Type B pancreatic cell (in vitro differentiated cells): Measurements from ENCODE around the gene C11orf91. TPM values are rescaled to one million over a fixed set of nuclear protein-coding genes. Genes with fewer than 3 reads are reported as not detected.

Source experiments
- DNase-seq: peaks from one replicate; pipeline ENCODE4 v3.0.0; 2021; ENCODE audit warnings: mixed read lengths; ENCODE audit not compliant: unreplicated experiment; ENCODE audit errors: extremely low spot score
- H3K27ac Mint-ChIP-seq: 2 replicates; pipeline ENCODE4 v1.8.0; 2021; ENCODE audit warnings: mild to moderate bottlenecking, mixed read lengths
- H3K27me3 Mint-ChIP-seq: 2 replicates; pipeline ENCODE4 v1.8.0; 2021; ENCODE audit warnings: mixed read lengths
- H3K36me3 Mint-ChIP-seq: 2 replicates; pipeline ENCODE4 v1.8.0; 2021; ENCODE audit warnings: mixed read lengths
- H3K4me1 Mint-ChIP-seq: one replicate; pipeline ENCODE4 v1.8.0; 2021; ENCODE audit warnings: mixed read lengths; ENCODE audit not compliant: unreplicated experiment
- H3K4me3 Mint-ChIP-seq: 2 replicates; pipeline ENCODE4 v1.8.0; 2021; ENCODE audit warnings: mild to moderate bottlenecking, mixed read lengths
- H3K9me3 Mint-ChIP-seq: 2 replicates; pipeline ENCODE4 v1.8.0; 2021; ENCODE audit warnings: mixed read lengths
- total RNA-seq: library from RNA; stranded (reverse); gene quantifications from 2 replicates; pipeline ENCODE4 v1.2.1, GENCODE V29; 2021; ENCODE audit warnings: low replicate concordance
- TF ChIP-seq, protein P1 (sequence below): fragments of 200-600 bp; sonication (generic); conservative IDR thresholded peaks from 2 replicates; pipeline ENCODE4 v1.5.0; 2021; ENCODE audit warnings: antibody characterized with exemption, mild to moderate bottlenecking

Gene C11orf91
- total RNA-seq, 1 donor from 2014 or later: not detected

GRCh38 chr11:33652930-33653329 is 47.7 kb downstream of the C11orf91 start:
- no peaks in the 10 kb centered on the region for H3K9me3 Mint-ChIP-seq
- no peak for DNase-seq
- H3K4me1 Mint-ChIP-seq: peaks cover 7% of the 10 kb centered on the region
- TF ChIP-seq, protein P1, sequence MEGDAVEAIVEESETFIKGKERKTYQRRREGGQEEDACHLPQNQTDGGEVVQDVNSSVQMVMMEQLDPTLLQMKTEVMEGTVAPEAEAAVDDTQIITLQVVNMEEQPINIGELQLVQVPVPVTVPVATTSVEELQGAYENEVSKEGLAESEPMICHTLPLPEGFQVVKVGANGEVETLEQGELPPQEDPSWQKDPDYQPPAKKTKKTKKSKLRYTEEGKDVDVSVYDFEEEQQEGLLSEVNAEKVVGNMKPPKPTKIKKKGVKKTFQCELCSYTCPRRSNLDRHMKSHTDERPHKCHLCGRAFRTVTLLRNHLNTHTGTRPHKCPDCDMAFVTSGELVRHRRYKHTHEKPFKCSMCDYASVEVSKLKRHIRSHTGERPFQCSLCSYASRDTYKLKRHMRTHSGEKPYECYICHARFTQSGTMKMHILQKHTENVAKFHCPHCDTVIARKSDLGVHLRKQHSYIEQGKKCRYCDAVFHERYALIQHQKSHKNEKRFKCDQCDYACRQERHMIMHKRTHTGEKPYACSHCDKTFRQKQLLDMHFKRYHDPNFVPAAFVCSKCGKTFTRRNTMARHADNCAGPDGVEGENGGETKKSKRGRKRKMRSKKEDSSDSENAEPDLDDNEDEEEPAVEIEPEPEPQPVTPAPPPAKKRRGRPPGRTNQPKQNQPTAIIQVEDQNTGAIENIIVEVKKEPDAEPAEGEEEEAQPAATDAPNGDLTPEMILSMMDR: no peak
- H3K27ac Mint-ChIP-seq: no peak overlapping the region
- no peak overlapping the region for H3K4me3 Mint-ChIP-seq
- H3K36me3 Mint-ChIP-seq: no peaks in the 10 kb centered on the region
- H3K27me3 Mint-ChIP-seq: no peaks in the 10 kb centered on the region

- Mint-ChIP-seq H3K36me3 (no peaks in the 10 kb centered on the region), H3K27me3 (no peaks in the 10 kb centered on the region), H3K9me3 (no peaks in the 10 kb centered on the region), H3K4me3 (no peak overlapping the region), H3K4me1 (peaks cover 7% of the 10 kb centered on the region), H3K27ac (no peak overlapping the region)
- DNase-seq: no peak
- TF ChIP-seq, protein P1: no peak
Measured at GRCh38 chr11:33652431-33652830, 48.2 kb downstream of the C11orf91 start.

- no peaks in the 10 kb centered on the region for H3K36me3 Mint-ChIP-seq
- H3K27me3 Mint-ChIP-seq: no peaks in the 10 kb centered on the region
- H3K4me3 Mint-ChIP-seq: no peak overlapping the region
- DNase-seq: no peak
- TF ChIP-seq, protein P1: no peak
- no peak overlapping the region for H3K27ac Mint-ChIP-seq
- peaks cover 7% of the 10 kb centered on the region for H3K4me1 Mint-ChIP-seq
- H3K9me3 Mint-ChIP-seq: no peaks in the 10 kb centered on the region
Measured at GRCh38 chr11:33651990-33652389, 48.6 kb downstream of the C11orf91 start.

- TF ChIP-seq, protein P1: no peak
- no peaks in the 10 kb centered on the region for H3K27me3 Mint-ChIP-seq
Measured at GRCh38 chr11:33651555-33651954, 49.1 kb downstream of the C11orf91 start.

GRCh38 chr11:33649944-33650343 is 50.7 kb downstream of the C11orf91 start:
- Mint-ChIP-seq H3K9me3 (no peaks in the 10 kb centered on the region), H3K4me1 (peaks cover 7% of the 10 kb centered on the region), H3K4me3 (no peak overlapping the region), H3K27me3 (no peaks in the 10 kb centered on the region), H3K27ac (no peak overlapping the region), H3K36me3 (no peaks in the 10 kb centered on the region)
- no peak for DNase-seq
- TF ChIP-seq, protein P1: no peak

More at GRCh38 chr11:33651555-33651954, 49.1 kb downstream of the C11orf91 start:
- Mint-ChIP-seq H3K4me3 (no peak overlapping the region), H3K9me3 (no peaks in the 10 kb centered on the region), H3K36me3 (no peaks in the 10 kb centered on the region), H3K4me1 (peaks cover 7% of the 10 kb centered on the region), H3K27ac (no peak overlapping the region)
- DNase-seq: no peak

Other genes starting within 250 kb of the C11orf91 start
- 204 and 292 TPM in 2 replicates for gene CD59, start 35.6 kb upstream of the C11orf91 start, total RNA-seq
- gene FBXO3, start 73.7 kb upstream of the C11orf91 start, total RNA-seq: 29.3 and 34.5 TPM in 2 replicates
- 12.7 and 13.0 TPM in 2 replicates for gene LMO2, start 191.2 kb upstream of the C11orf91 start, total RNA-seq